HEK293T (cell line): ENCODE results near the gene RHOD.

Experiments
- ARNT ChIP-seq: fragments of 450-650 bp; IDR thresholded peaks from 2 replicates; pipeline ENCODE4 v1.6.1; 2017; ENCODE audit warnings: mild to moderate bottlenecking
- BHLHE40 ChIP-seq: fragments of 450-650 bp; IDR thresholded peaks from 2 replicates; pipeline ENCODE4 v1.6.1; 2016; ENCODE audit warnings: mild to moderate bottlenecking, moderate library complexity, borderline replicate concordance
- ELF4 ChIP-seq: fragments of 450-650 bp; IDR thresholded peaks from 2 replicates; pipeline ENCODE4 v1.6.1; 2017; ENCODE audit warnings: antibody characterized with exemption
- FOXK2 ChIP-seq: fragments of 450-650 bp; IDR thresholded peaks from 2 replicates; pipeline ENCODE4 v1.6.1; 2016; ENCODE audit warnings: mild to moderate bottlenecking
- FOXM1 ChIP-seq: fragments of 450-650 bp; IDR thresholded peaks from 2 replicates; pipeline ENCODE4 v1.6.1; 2017; ENCODE audit warnings: mild to moderate bottlenecking, borderline replicate concordance
- HDGF ChIP-seq: fragments of 450-650 bp; IDR thresholded peaks from 2 replicates; pipeline ENCODE4 v1.6.1; 2017; ENCODE audit warnings: antibody characterized with exemption, borderline replicate concordance
- LEF1 ChIP-seq: fragments of 450-650 bp; IDR thresholded peaks from 2 replicates; pipeline ENCODE4 v1.6.1; 2017; ENCODE audit warnings: mild to moderate bottlenecking, borderline replicate concordance
- NFRKB ChIP-seq: fragments of 450-650 bp; IDR thresholded peaks from 2 replicates; pipeline ENCODE4 v1.6.1; 2016; ENCODE audit warnings: mild to moderate bottlenecking, moderate library complexity
- SP1 ChIP-seq: fragments of 450-650 bp; IDR thresholded peaks from 2 replicates; pipeline ENCODE4 v1.6.1; 2017
- SUZ12 ChIP-seq: fragments of 450-650 bp; IDR thresholded peaks from 2 replicates; pipeline ENCODE4 v1.6.1; 2016; ENCODE audit warnings: mild to moderate bottlenecking
- TARDBP ChIP-seq: fragments of 450-650 bp; IDR thresholded peaks from 2 replicates; pipeline ENCODE4 v1.6.1; 2016
- TF ChIP-seq, protein P1 (sequence below): fragments of 450-650 bp; IDR thresholded peaks from 2 replicates; pipeline ENCODE4 v1.6.1; 2016

DNA sequence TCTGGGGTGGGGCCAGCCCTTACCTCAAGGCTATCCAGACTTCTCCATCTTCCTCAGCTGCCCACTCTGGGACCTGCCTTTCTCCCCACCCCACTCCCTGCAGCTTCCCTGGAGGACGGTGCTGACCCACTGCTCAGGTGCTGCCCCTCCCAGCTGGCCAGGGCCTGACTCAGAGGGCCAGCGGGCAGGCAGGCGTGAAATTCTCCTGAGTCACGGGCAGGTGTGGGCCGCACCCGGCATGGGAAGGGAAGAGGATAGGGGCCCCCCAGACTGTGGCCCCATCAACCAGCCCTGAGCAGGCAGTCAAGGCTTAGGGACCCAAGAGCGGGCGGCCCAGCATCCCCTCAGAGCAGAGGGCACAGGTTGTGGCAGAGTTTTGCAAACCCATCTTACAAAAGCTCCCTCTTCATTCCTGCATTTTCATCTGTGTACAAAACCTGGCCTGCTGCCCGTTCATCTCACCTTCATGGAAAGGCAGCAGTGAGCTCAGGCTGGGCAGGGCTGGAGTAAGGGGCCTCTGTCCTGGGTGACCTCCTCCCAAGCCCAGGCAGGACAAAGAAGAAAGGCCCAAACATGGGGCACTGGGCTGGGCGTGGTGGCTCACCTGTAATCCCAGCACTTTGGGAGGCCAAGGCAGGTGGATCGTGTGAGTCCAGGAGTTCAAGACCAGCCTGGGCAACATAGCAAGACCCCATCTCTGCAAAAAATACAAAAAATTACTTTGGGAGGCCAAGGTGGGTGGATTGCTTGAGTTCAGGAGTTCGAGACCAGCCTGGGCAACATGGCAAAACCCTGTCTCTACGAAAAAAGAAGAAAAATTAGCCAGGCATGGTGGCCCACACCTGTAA lies 6.1 kb downstream of the RHOD start:
- TF ChIP-seq SP1 (no peak), HDGF (no peak), TARDBP (no peak), BHLHE40 (no peak), LEF1 (no peak), FOXK2 (no peak), SUZ12 (no peak), FOXM1 (no peak), ELF4 (no peak), ARNT (no peak), NFRKB (no peak)
- TF ChIP-seq, protein P1, sequence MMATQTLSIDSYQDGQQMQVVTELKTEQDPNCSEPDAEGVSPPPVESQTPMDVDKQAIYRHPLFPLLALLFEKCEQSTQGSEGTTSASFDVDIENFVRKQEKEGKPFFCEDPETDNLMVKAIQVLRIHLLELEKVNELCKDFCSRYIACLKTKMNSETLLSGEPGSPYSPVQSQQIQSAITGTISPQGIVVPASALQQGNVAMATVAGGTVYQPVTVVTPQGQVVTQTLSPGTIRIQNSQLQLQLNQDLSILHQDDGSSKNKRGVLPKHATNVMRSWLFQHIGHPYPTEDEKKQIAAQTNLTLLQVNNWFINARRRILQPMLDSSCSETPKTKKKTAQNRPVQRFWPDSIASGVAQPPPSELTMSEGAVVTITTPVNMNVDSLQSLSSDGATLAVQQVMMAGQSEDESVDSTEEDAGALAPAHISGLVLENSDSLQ = no peak
